ENCODE data around the gene GNPNAT1. TPM values are rescaled to one million over a fixed set of nuclear protein-coding genes. Genes with fewer than 3 reads are reported as not detected.

The GNPNAT1 gene
- total RNA-seq, 2 experiments from 2014 or later: 15.5 to 29.3 TPM

DNA sequence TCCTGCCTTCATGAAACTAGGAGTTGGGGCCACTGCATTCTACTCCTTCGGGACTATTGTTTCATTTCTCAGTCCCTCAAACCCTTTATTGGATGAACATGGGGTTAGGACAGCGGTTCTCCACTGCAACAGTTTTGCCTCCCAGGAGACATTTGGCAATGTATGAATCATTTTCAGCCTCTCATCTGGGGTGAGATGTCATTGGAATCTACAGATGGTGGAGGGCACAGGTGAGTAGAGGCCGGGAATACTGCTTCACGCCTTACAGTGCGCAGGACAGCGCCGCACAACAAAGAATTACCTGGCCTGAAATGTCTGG lies 649 bp upstream of the GNPNAT1 start:
- peak overlapping the region; percentile 86 for H3K4me3 ChIP-seq (ENCODE audit: low read depth, low read length, poor library complexity, severe bottlenecking)
- peak overlapping the region; percentile 59 for H3K4me2 ChIP-seq (ENCODE audit: low read length)
- BruUV-seq (replicated peaks): no TSS peak
- POLR2A ChIA-PET: interaction anchor here (0.6 kb wide), 3 partner anchors 57 to 1998 kb away, joined by 3 to 5 read pairs (median 4); no protein-coding TSS in a partner anchor
- peaks cover 16% of the 10 kb centered on the region for H3K4me1 ChIP-seq (ENCODE audit: insufficient read depth, low read length, poor library complexity, severe bottlenecking)
- peaks cover 40% of the 10 kb centered on the region for H3K79me2 ChIP-seq (ENCODE audit: insufficient read depth, low read depth, low read length)
- DNase-seq (ENCODE audit: low spot score): no peak
- no peaks in the 10 kb centered on the region for H3K9me2 ChIP-seq (ENCODE audit: insufficient read depth, low read length)
- peaks cover 5% of the 10 kb centered on the region; the same call in 1 of the 2 replicates for H3K36me3 ChIP-seq (ENCODE audit: insufficient read depth, low read length)
- H2AFZ ChIP-seq (ENCODE audit: low read length): peak overlapping the region; percentile 88
- TF ChIP-seq, protein P1, sequence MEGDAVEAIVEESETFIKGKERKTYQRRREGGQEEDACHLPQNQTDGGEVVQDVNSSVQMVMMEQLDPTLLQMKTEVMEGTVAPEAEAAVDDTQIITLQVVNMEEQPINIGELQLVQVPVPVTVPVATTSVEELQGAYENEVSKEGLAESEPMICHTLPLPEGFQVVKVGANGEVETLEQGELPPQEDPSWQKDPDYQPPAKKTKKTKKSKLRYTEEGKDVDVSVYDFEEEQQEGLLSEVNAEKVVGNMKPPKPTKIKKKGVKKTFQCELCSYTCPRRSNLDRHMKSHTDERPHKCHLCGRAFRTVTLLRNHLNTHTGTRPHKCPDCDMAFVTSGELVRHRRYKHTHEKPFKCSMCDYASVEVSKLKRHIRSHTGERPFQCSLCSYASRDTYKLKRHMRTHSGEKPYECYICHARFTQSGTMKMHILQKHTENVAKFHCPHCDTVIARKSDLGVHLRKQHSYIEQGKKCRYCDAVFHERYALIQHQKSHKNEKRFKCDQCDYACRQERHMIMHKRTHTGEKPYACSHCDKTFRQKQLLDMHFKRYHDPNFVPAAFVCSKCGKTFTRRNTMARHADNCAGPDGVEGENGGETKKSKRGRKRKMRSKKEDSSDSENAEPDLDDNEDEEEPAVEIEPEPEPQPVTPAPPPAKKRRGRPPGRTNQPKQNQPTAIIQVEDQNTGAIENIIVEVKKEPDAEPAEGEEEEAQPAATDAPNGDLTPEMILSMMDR (conservative IDR thresholded peaks at IDR 0.05; ENCODE audit: low read length): no peak
- TF ChIP-seq EZH2phosphoT487 (IDR thresholded peaks at IDR 0.05; ENCODE audit: borderline replicate concordance, low read depth, low read length): no peak
- H4K20me1 ChIP-seq (ENCODE audit: insufficient read depth, low read length): peaks cover 7% of the 10 kb centered on the region; the same call in 1 of the 2 replicates
- no peak overlapping the region for H3K27ac ChIP-seq (ENCODE audit: low read depth, low read length, poor library complexity, severe bottlenecking)
- CTCF ChIA-PET (ENCODE audit: unreplicated experiment): no interaction called here
- H3K9me3 ChIP-seq (ENCODE audit: low read length): no peaks in the 10 kb centered on the region
- intact Hi-C loops (cut with micrococcal nuclease; ENCODE audit: unreplicated experiment): no loop called here

DNA sequence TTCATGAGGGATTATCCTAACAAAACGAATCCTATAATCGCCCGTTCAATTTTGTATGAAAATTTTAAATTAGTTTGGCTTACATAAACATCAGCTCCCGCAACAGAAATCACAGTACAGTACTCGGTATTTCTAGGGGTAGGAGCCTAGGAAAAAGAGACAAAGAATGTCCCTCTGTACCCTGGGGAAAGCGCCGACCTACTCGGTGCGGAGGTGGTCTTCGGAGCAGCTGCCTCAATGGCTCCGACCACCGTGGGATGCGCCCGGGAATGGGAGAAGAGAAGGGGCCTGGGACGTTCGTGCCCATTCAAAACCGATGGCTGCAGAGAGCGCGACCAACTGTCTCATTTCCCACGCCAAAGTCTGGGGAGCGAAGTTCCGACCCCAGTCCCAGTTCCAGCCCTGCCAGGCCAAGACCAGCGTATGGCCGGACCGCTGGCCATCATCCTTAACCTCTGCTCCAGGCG lies 618 bp downstream of the GNPNAT1 start:
- intact Hi-C loops (cut with micrococcal nuclease; ENCODE audit: unreplicated experiment): loop anchor here (2.0 kb wide), 2 partner anchors 96 to 238 kb away; partner anchors contain the start of genes ERO1A, GPR137C and TXNDC16
- Histone ChIP-seq H3K4me1 (ENCODE audit: insufficient read depth, low read length, poor library complexity, severe bottlenecking) (peaks cover 16% of the 10 kb centered on the region), H3K9me3 (ENCODE audit: low read length) (no peaks in the 10 kb centered on the region), H3K9me2 (ENCODE audit: insufficient read depth, low read length) (no peaks in the 10 kb centered on the region), H2AFZ (ENCODE audit: low read length) (peak overlapping the region; percentile 85), H3K4me2 (ENCODE audit: low read length) (peak overlapping the region; percentile 85), H3K36me3 (ENCODE audit: insufficient read depth, low read length) (peaks cover 16% of the 10 kb centered on the region), H3K4me3 (ENCODE audit: low read depth, low read length, poor library complexity, severe bottlenecking) (peak overlapping the region; percentile 86), H4K20me1 (ENCODE audit: insufficient read depth, low read length) (peaks cover 7% of the 10 kb centered on the region; the same call in 1 of the 2 replicates), H3K79me2 (ENCODE audit: insufficient read depth, low read depth, low read length) (peaks cover 51% of the 10 kb centered on the region), H3K27ac (ENCODE audit: low read depth, low read length, poor library complexity, severe bottlenecking) (peak overlapping the region; percentile 56)
- peak; percentile 21 for DNase-seq (ENCODE audit: low spot score)
- no TSS peak for BruUV-seq (replicated peaks)
- no peak for TF ChIP-seq EZH2phosphoT487 (IDR thresholded peaks at IDR 0.05; ENCODE audit: borderline replicate concordance, low read depth, low read length)
- TF ChIP-seq, protein P1 (conservative IDR thresholded peaks at IDR 0.05; ENCODE audit: low read length): no peak
- CTCF ChIA-PET (ENCODE audit: unreplicated experiment): interaction anchor here (1.2 kb wide), 1 partner anchor 79 kb away, joined by 3 read pairs; no protein-coding TSS in a partner anchor
- POLR2A ChIA-PET: interaction anchor here (0.7 to 1.0 kb wide), 3 partner anchors 75 to 131 kb away, joined by 3 read pairs; no protein-coding TSS in a partner anchor
